GM18520 (cell line): ENCODE data around the gene ARHGAP15.
A peak's percentile ranks its signal among the peaks of the same experiment; 100 is the strongest.

Experiments
- ATAC-seq: cut with Tn5 transposase; IDR thresholded peaks from one replicate; pipeline ENCODE4 v1.9.1; 2021; ENCODE audit not compliant: unreplicated experiment

Gene ARHGAP15

DNA sequence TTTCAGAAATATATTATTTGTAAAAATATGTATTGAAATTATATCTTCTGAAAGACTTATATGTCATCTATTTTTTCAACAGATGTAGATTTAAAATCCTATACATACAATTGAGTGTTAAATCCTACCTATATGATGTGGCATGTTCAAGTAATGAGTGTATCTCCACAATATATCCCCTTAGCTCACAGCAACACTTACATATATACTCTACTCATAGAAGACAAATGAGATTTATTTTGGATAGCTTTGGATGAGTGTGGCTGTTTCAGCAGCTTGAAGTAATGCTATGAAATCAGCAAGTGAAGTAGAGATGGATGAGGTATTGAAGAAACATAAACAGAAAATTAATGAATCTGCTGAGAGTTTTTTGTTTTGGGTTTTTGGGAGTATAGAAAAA lies 263.1 kb downstream of the ARHGAP15 start:
- no peak for ATAC-seq

DNA sequence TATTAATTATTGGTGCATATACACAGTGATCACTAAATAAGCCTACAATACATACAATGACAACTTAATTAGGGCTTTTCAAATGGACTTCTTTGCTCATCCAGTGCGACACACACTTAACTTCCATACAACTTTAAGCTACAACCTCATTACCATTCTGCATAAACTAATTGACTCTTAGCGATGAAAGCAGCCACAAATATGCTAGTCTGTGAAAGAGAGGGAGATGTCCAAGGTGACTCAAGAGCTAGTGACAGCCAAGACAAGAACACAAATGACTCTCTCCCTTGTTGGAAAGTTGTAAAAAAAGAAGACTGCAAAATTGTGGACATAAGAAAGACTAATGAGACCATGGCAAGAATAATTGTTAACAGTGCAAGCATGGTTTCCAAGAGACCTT lies 264.8 kb downstream of the ARHGAP15 start:
- no peak for ATAC-seq

DNA sequence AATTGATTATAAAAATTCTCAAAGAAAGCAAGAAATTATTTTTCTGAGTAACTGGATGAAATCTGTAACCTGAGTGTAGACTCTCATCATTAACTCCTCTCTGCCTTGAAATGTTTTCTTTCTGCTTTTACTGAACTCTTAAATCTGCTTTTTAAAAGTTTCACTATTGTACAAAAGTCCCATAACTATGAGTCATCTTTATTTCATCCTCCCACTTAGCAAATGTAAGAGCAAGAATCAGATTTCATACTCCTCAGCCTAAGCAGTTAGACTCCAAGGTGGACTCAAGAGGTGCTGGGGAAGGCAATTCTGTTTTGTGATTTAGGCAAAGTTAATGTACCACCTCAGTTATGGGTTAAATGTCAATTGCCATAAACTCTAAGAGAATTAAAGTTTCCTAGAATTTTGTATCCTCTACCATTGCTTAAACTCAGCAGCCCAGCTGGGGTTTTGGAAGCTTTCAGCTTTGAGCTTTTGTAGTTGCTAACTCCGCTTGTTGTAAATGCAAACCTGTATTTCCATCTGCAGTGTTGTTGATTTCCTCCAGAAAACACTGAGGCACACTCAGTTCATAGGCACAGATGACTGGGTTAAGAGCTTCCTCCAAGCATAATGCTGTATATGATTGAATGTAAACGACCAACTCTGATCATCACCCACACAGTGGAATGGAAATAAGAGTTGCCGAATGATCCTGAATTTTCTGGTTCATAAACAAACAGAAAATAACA lies 268.8 kb downstream of the ARHGAP15 start:
- peak; percentile 63 for ATAC-seq

GRCh38 chr2:143398781-143399180 lies 269.6 kb downstream of the ARHGAP15 start:
- ATAC-seq, result no peak

DNA sequence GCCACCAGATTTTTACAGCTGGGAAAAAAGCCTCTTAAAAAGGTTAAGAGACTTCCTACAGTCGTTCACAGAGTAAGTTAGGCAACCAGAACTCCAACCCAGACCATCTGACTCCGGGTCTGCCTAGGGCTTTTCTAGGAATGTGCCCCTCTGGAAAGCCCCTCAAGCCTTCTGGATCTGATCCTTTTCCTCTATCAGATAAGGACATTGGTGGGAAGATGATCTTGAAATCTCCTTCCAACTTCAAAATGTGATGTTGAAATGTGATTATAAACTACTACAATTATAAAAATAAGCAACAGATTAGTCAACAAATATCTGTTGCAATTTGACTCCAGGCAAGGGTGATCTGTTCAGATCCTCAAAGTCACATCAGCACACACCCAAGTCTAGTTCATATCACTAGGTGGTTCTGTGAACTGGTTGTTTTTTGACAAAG lies 270.4 kb downstream of the ARHGAP15 start:
- ATAC-seq, result no peak

DNA sequence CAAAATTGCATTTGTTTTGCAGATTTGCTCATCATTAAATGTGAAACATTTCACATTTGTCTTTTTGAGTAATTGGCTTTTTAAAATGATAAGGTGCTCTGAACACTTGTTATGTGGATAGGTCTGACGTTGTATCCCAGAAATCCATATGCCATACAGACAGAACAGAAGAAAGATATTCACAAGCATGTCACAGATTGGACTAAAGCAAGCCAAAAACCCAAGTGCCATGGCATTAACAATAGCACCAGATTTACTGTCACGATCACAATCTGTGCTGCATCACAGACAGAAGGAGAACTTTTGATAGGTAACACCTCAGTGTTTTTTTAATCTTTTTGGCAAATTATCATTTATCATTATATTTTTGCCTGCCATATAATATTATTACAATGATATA lies 272.6 kb downstream of the ARHGAP15 start:
- ATAC-seq, result no peak

DNA sequence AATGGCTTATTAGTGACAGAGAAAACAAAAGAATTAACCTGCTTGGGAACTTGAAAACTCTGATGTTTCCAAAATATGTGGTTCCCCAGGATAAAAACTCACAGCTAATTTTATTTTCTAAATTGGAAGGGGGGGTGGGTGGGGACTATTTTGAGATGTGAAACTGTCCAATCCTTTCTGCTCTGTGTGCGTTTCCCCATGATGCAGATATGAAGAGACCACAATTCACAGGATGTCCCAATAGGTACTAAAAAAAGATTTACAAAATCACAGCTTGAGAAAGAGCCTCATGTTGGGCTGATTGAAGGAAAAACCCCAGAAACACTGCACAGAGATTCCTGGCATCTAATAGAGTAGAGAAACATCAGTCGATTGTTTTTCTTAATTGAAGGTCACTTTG lies 273.2 kb downstream of the ARHGAP15 start:
- ATAC-seq, result no peak

DNA sequence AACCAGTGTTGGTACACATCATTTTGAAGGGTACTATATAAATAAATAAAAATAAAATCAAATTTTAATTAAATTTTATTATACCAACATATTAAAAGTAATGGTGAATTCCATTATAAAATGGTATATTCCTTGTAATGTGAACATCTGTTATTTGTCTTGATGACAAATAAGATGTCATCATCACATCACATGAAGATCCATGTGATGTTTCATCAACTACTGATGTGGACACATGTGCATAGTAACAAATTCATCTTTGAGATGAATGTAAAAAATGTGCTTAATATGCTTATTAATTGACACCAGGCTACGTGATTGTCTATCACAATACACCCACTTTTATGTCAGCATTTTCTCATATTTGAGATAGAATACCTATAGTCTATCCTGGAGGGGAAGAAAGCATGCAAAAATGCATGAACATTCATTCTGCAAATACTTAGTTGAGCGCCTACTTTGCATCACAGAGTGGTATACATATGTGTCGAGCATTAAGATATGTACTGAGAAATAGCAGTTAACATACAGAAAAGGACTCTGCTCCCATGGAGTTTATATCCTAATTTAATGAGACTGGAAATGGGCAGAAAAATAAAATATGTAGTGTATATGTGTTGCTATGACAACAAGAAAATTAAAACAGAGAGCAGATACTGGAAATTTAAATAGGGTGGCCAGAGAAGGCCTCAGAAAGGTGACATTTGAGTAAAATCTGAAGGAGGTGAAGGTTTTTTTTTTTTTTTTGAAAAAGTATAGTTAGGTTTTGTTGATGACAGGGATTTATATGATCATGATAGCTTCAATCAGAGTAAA lies 281.1 kb downstream of the ARHGAP15 start:
- ATAC-seq, result no peak

DNA sequence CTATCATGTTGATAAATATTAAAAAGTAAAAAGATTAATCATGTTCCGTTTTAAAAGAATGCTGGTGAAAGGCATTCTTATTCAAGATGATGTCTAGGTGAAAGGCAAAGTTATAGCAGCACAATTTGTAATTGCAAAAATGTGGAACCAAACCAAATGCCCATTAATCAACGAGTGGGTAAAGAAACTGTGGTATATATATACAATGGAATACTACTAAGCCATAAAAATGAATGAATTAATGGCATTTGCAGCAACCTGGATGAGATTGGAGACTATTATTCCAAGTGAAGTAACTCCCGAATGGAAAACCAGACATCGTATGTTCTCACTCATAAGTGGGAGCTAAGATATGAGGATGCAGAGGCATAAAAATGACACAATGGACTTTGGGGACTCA lies 286.4 kb downstream of the ARHGAP15 start:
- ATAC-seq, result no peak

GRCh38 chr2:143417428-143417827 lies 288.2 kb downstream of the ARHGAP15 start:
- ATAC-seq, result no peak

DNA sequence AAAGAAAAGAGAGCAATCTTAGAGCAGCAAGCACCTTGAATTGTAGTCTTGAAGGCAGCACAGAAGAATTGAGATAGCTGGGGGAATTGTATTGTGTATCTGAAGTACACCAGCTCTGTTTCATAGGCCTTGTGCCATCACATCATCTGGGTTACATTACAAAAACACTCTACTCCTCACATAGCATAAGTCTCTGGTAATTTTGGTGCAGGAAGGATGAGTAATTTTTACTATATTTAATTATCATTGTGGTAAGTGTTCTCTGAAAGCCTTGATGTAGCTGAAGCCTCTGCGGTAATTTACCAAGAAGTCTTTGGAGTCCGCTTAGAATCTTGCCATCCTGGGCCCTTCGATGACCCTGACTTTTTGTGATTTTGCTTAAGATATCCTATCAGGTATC lies 291.1 kb downstream of the ARHGAP15 start:
- ATAC-seq, result no peak

DNA sequence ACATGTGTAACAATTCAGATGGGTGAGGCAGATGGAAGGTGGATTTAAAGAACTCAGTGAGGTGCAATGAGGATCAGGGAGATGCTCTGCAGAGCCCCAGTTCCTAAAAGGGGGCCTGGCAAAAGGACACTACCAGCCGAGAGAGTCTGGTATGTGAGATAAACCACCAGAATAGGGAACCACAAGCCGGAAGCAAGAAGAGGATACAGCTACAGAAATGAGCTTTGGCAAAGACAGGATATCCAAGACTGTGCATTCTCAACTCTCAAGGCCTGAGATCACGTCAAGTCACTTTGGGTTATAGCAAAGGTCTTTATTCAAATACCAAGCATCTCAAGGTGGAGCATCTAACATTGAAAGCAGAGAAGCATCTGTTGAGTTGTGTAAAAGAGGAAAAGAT lies 293.5 kb downstream of the ARHGAP15 start:
- no peak for ATAC-seq

DNA sequence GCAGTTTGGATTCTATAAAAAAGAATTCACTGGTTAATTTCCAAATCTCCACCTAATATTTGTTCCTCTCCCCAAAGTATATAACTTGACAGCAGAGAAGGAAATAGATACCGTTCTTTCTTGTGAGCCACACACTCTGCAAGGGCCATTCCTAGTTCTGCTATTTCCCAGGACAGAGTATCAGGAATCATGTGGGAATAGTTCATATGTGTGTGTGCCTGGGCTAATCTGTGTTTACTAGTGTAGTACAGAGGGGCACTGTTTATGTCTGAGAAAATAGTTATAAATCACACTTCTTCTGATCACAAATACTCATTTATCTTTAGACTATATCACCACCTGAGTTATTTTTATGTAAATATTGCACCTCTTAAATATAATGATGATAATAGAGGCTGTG lies 296.7 kb downstream of the ARHGAP15 start:
- no peak for ATAC-seq

GRCh38 chr2:143426296-143426695 lies 297.1 kb downstream of the ARHGAP15 start:
- no peak for ATAC-seq

DNA sequence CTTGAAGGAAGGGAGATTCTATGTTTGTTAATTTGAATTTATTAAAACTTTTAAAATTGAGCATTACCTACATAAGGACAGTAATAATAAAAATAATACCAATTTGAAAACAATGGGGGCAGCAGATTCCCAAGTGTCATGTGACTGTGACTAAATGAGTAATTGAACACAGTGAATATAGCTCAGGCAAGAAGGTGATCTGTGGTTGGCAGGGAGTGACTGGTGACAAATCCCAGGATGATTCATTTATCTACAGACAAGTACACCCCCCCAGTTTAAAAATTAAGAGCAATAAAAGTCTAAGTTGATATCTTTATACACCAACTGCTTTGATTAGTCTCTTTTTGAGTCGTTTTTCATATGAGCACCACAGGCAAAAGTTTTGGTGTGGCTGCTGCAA lies 299.5 kb downstream of the ARHGAP15 start:
- ATAC-seq, result no peak

- ATAC-seq, result no peak
These were observed 300.9 kb downstream of the ARHGAP15 start for GRCh38 chr2:143429932-143430679.

GRCh38 chr2:143431316-143431715 lies 302.1 kb downstream of the ARHGAP15 start:
- no peak for ATAC-seq

DNA sequence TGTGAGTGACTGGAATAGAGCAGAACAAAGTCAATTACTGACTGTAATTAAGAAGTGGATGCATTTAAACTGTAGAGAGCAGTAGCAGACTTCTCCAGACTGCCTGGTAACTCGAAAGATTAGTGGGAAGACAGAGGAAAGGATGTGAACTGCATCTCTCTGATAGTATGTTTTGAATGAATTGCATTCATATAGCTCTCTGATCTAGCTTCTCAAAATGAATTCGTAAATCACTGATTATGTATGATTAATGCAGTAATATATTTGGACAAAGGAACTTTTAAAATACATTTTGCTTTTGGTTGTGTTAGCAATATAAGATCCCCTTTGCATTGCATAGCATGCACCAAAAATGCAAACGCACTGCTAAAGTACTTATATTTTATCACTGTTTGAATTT lies 304.0 kb downstream of the ARHGAP15 start:
- ATAC-seq, result no peak

DNA sequence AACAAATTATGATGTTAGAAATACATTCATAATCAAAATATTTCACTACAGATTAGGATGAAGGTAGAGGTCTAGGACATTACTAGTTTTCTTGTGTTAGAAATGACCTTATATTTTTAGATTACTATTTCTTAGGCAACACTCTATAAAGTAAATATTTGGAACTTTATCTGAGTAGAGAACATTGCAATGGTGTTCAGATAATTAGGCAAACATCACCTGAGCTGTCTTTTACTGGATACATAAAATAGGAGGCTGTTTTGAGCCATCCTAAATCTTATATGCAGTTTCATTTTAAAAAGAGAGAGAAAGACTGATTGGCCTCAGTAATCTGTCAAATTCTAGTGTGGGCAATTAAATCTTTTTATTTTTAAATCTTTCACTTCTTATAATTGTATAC lies 304.6 kb downstream of the ARHGAP15 start:
- no peak for ATAC-seq

DNA sequence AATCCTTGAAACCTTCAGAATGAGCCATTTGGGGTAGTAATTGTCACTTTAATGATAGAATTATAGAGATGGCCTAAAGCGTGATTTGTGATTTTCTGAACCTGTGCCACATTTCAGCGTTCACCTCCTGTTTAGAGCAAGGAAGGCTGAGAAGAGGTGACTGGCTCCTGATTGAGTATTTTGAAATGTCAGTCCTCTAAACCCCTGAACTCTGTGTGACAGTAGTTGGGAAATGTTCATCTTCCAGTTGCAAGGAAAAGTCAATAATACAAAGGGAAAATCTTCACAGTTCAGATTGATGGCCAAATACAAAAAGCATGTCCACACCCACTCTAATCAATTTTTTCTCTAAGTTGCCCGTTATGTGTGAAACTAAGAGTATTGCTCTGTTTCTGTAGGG lies 305.2 kb downstream of the ARHGAP15 start:
- no peak for ATAC-seq

DNA sequence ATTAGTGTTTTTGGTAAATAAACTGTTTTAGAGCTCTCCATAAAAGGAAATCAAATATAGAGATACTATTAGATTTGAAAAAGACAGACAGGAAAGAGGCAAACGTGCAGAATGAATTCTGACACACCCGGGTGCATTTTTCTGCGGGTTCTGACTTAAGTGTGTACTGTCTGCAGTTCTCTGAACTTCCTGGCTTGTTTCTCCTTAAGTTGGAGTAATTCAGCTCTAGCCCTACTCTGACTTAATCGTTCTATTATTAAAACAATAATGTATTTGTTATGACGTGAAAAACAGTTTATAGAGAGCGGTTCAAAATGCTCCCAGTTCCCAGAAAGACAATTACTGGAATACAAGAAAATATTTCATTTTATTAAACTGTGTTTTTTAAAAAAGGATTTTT lies 305.9 kb downstream of the ARHGAP15 start:
- ATAC-seq, result no peak

GRCh38 chr2:143436951-143437350 lies 307.7 kb downstream of the ARHGAP15 start:
- ATAC-seq, result no peak
